ENCODE data around the gene HLA-A. TPM values are rescaled to one million over a fixed set of nuclear protein-coding genes. Genes with fewer than 3 reads are reported as not detected.
"Not testable (repeated sequence)": the region's sequence is repeated elsewhere in the genome, so short reads cannot be mapped to it uniquely, and the experiment has no call there.

Gene HLA-A
- total and polyA plus RNA-seq, 4 donors = 112 to 246 (median 165) TPM

- Histone ChIP-seq H3K27ac (ENCODE audit: low read depth, low read length) (no peak overlapping the region), H3K36me3 (ENCODE audit: control insufficient read depth, insufficient read depth, low read length) (no peaks in the 10 kb centered on the region), H3K9me3 (ENCODE audit: control insufficient read depth, insufficient read depth, low read length) (no peaks in the 10 kb centered on the region), H3K4me3 (ENCODE audit: low read depth, low read length) (no peak overlapping the region), H3K4me1 (ENCODE audit: control insufficient read depth, insufficient read depth, low read length) (peaks cover 25% of the 10 kb centered on the region), H3K27me3 (ENCODE audit: control insufficient read depth, insufficient read depth, low read length) (no peaks in the 10 kb centered on the region)
- no peak for DNase-seq (ENCODE audit: low read depth in 4 of 6, low spot score in 6 of 6)
- WGBS (ENCODE audit: insufficient coverage) = 100% methylated on average over 1 of the region's 6 CpGs
Observed at GRCh38 chr6:29927841-29928388, 14.4 kb upstream of the HLA-A start.

DNA sequence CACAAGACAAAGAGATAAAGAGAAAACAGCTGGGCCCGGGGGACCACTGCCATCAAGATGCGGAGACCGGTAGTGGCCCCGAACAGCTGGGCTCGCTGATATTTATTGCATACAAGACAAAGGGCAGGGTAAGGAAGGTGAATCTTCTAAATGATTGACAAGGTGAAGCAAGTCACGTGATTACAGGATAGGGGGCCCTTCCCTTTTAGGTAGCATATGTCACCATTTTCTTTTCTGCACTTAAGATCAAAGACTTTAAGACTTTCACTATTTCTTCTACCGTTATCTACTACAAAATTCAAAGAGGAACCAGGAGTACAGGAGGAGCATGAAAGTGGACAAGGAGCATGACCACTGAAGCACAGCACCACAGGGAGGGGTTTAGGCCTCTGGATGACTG lies 12.3 kb upstream of the HLA-A start:
- not testable (repeated sequence) for H3K36me3 ChIP-seq (ENCODE audit: control insufficient read depth, insufficient read depth, low read length); DNase-seq (ENCODE audit: low read depth in 4 of 6, low spot score in 6 of 6); H3K4me3 ChIP-seq (ENCODE audit: low read depth, low read length); H3K9me3 ChIP-seq (ENCODE audit: control insufficient read depth, insufficient read depth, low read length); H3K27me3 ChIP-seq (ENCODE audit: control insufficient read depth, insufficient read depth, low read length); H3K27ac ChIP-seq (ENCODE audit: low read depth, low read length)
- no CpG with 5 or more reads among the region's 7 CpGs for WGBS (ENCODE audit: insufficient coverage)
- peaks cover 25% of the 10 kb centered on the region for H3K4me1 ChIP-seq (ENCODE audit: control insufficient read depth, insufficient read depth, low read length)

- Histone ChIP-seq H3K9me3 (ENCODE audit: control insufficient read depth, insufficient read depth, low read length) (no peaks in the 10 kb centered on the region), H3K27me3 (ENCODE audit: control insufficient read depth, insufficient read depth, low read length) (no peaks in the 10 kb centered on the region), H3K4me3 (ENCODE audit: low read depth, low read length) (no peak overlapping the region), H3K36me3 (ENCODE audit: control insufficient read depth, insufficient read depth, low read length) (no peaks in the 10 kb centered on the region), H3K27ac (ENCODE audit: low read depth, low read length) (no peak overlapping the region), H3K4me1 (ENCODE audit: control insufficient read depth, insufficient read depth, low read length) (no peaks in the 10 kb centered on the region)
- DNase-seq (ENCODE audit: low read depth in 4 of 6, low spot score in 6 of 6) = no peak
- 83% methylated on average over 1 of the region's 14 CpGs for WGBS (ENCODE audit: insufficient coverage)
Observed at GRCh38 chr6:29933955-29934354, 8.4 kb upstream of the HLA-A start.

GRCh38 chr6:29935273-29935955 lies 6.9 kb upstream of the HLA-A start:
- no CpG with 5 or more reads among the region's 1 CpG for WGBS (ENCODE audit: insufficient coverage)
- H3K27ac ChIP-seq (ENCODE audit: low read depth, low read length) = no peak overlapping the region
- DNase-seq (ENCODE audit: low read depth in 4 of 6, low spot score in 6 of 6) = no peak

DNA sequence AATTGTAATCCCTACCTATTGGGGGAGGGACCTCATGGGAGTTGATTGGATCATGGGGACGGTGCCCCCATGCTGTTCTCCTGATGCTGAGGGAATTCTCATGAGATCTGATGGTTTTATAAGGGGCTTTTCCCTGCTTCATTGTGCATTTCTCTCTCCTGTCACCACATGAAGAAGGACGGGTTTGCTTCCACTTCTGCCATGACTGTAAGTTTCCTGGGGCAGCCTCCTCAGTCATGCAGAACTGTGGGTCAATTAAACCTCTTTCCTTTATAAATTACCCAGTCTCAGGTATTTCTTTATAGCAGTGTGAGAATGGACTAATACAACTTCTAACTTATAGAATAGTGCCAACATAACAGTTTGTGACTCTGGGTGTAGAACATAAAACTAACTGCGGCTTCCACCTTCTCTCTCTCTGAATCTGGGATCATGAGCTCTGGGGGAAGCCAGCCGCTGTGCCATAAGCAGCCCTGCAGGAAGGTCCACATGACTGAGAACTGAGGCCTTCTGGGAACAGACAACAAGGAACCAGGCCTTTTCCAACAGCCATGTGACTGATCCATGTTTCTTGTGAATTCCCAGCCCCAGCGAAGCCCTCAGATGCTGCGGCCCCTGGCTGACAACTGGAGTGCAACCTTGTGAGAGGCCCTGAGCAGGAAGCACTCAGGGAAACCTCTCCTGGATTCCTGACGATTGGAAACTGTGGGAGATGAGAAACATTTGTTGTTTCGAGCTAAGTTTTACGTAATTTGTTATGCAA lies 3.4 kb upstream of the HLA-A start:
- Histone ChIP-seq H3K9me3 (ENCODE audit: control insufficient read depth, insufficient read depth, low read length) (no peaks in the 10 kb centered on the region), H3K27ac (ENCODE audit: low read depth, low read length) (no peak overlapping the region), H3K4me3 (ENCODE audit: low read depth, low read length) (no peak overlapping the region), H3K4me1 (ENCODE audit: control insufficient read depth, insufficient read depth, low read length) (peaks cover 6% of the 10 kb centered on the region), H3K36me3 (ENCODE audit: control insufficient read depth, insufficient read depth, low read length) (no peaks in the 10 kb centered on the region), H3K27me3 (ENCODE audit: control insufficient read depth, insufficient read depth, low read length) (no peaks in the 10 kb centered on the region)
- WGBS (ENCODE audit: insufficient coverage) = 41% methylated on average over 4 of the region's 9 CpGs
- no peak for DNase-seq (ENCODE audit: low read depth in 4 of 6, low spot score in 6 of 6)

More at GRCh38 chr6:29935273-29935955, 6.9 kb upstream of the HLA-A start:
- Histone ChIP-seq H3K4me1 (ENCODE audit: control insufficient read depth, insufficient read depth, low read length) (no peaks in the 10 kb centered on the region), H3K36me3 (ENCODE audit: control insufficient read depth, insufficient read depth, low read length) (no peaks in the 10 kb centered on the region), H3K4me3 (ENCODE audit: low read depth, low read length) (no peak overlapping the region), H3K9me3 (ENCODE audit: control insufficient read depth, insufficient read depth, low read length) (no peaks in the 10 kb centered on the region), H3K27me3 (ENCODE audit: control insufficient read depth, insufficient read depth, low read length) (no peaks in the 10 kb centered on the region)

DNA sequence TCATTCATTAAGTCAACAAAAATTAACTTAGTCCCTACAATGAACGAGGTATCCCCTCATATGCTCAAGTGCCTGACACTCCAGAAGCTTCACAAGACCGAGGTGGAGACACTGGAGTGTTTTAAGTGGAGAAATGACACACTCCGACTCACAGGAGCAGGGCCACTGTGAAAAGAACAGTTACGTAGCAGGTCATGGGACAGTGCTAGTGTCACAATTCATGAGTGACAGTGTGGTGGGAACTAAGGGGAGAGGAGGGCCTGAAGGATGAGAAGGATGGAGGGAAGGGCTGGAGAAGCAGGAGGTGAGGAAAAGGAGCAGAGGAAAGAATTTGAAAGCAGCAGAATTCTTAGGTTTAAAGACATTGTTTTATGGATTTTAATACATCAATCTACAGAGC lies 1.3 kb upstream of the HLA-A start:
- no peak for DNase-seq (ENCODE audit: low read depth in 4 of 6, low spot score in 6 of 6)
- H3K27me3 ChIP-seq (ENCODE audit: control insufficient read depth, insufficient read depth, low read length) = no peaks in the 10 kb centered on the region
- no peaks in the 10 kb centered on the region for H3K36me3 ChIP-seq (ENCODE audit: control insufficient read depth, insufficient read depth, low read length)
- no peak overlapping the region for H3K4me3 ChIP-seq (ENCODE audit: low read depth, low read length)
- no peak overlapping the region for H3K27ac ChIP-seq (ENCODE audit: low read depth, low read length)
- H3K9me3 ChIP-seq (ENCODE audit: control insufficient read depth, insufficient read depth, low read length) = no peaks in the 10 kb centered on the region
- H3K4me1 ChIP-seq (ENCODE audit: control insufficient read depth, insufficient read depth, low read length) = peaks cover 6% of the 10 kb centered on the region
- 67% methylated on average over 3 of the region's 4 CpGs for WGBS (ENCODE audit: insufficient coverage)

GRCh38 chr6:29941471-29941870 lies 861 bp upstream of the HLA-A start:
- peak overlapping the region; percentile 77 for H3K4me3 ChIP-seq (ENCODE audit: low read depth, low read length)
- H3K27ac ChIP-seq (ENCODE audit: low read depth, low read length) = peak overlapping the region; percentile 75
- H3K9me3 ChIP-seq (ENCODE audit: control insufficient read depth, insufficient read depth, low read length) = no peaks in the 10 kb centered on the region
- H3K27me3 ChIP-seq (ENCODE audit: control insufficient read depth, insufficient read depth, low read length) = no peaks in the 10 kb centered on the region
- no peaks in the 10 kb centered on the region for H3K36me3 ChIP-seq (ENCODE audit: control insufficient read depth, insufficient read depth, low read length)
- no CpG with 5 or more reads among the region's 1 CpG for WGBS (ENCODE audit: insufficient coverage)
- peak in 1 of 6 donors; percentile 2 for DNase-seq (ENCODE audit: low read depth in 4 of 6, low spot score in 6 of 6)
- H3K4me1 ChIP-seq (ENCODE audit: control insufficient read depth, insufficient read depth, low read length) = peaks cover 6% of the 10 kb centered on the region

- 0% methylated on average over 2 of the region's 5 CpGs for WGBS (ENCODE audit: insufficient coverage)
- Histone ChIP-seq H3K9me3 (ENCODE audit: control insufficient read depth, insufficient read depth, low read length) (no peaks in the 10 kb centered on the region), H3K4me3 (ENCODE audit: low read depth, low read length) (peak overlapping the region; percentile 77), H3K4me1 (ENCODE audit: control insufficient read depth, insufficient read depth, low read length) (peaks cover 6% of the 10 kb centered on the region), H3K27ac (ENCODE audit: low read depth, low read length) (peak overlapping the region; percentile 75), H3K27me3 (ENCODE audit: control insufficient read depth, insufficient read depth, low read length) (no peaks in the 10 kb centered on the region), H3K36me3 (ENCODE audit: control insufficient read depth, insufficient read depth, low read length) (no peaks in the 10 kb centered on the region)
- no peak for DNase-seq (ENCODE audit: low read depth in 4 of 6, low spot score in 6 of 6)
Observed at GRCh38 chr6:29941916-29942274, 437 bp upstream of the HLA-A start.

DNA sequence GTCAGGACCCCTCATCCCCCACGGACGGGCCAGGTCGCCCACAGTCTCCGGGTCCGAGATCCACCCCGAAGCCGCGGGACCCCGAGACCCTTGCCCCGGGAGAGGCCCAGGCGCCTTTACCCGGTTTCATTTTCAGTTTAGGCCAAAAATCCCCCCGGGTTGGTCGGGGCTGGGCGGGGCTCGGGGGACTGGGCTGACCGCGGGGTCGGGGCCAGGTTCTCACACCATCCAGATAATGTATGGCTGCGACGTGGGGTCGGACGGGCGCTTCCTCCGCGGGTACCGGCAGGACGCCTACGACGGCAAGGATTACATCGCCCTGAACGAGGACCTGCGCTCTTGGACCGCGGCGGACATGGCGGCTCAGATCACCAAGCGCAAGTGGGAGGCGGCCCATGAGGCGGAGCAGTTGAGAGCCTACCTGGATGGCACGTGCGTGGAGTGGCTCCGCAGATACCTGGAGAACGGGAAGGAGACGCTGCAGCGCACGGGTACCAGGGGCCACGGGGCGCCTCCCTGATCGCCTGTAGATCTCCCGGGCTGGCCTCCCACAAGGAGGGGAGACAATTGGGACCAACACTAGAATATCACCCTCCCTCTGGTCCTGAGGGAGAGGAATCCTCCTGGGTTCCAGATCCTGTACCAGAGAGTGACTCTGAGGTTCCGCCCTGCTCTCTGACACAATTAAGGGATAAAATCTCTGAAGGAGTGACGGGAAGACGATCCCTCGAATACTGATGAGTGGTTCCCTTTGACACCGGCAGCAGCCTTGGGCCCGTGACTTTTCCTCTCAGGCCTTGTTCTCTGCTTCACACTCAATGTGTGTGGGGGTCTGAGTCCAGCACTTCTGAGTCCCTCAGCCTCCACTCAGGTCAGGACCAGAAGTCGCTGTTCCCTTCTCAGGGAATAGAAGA lies 978 bp downstream of the HLA-A start:
- no peaks in the 10 kb centered on the region for H3K9me3 ChIP-seq (ENCODE audit: control insufficient read depth, insufficient read depth, low read length)
- peak overlapping the region; percentile 77 for H3K4me3 ChIP-seq (ENCODE audit: low read depth, low read length)
- H3K27ac ChIP-seq (ENCODE audit: low read depth, low read length) = no peak overlapping the region
- H3K4me1 ChIP-seq (ENCODE audit: control insufficient read depth, insufficient read depth, low read length) = peaks cover 6% of the 10 kb centered on the region
- H3K27me3 ChIP-seq (ENCODE audit: control insufficient read depth, insufficient read depth, low read length) = no peaks in the 10 kb centered on the region
- whole genome bisulfite sequencing (ENCODE audit: insufficient coverage) = 30% methylated on average over 54 of the region's 58 CpGs
- H3K36me3 ChIP-seq (ENCODE audit: control insufficient read depth, insufficient read depth, low read length) = peaks cover 2% of the 10 kb centered on the region
- DNase-seq (ENCODE audit: low read depth in 4 of 6, low spot score in 6 of 6) = no peak

Data from spinal cord (tissue), 10 donors.